Subcutaneous adipose tissue (tissue), 4 donors: ENCODE data around the gene PRM3. TPM values are rescaled to one million over a fixed set of nuclear protein-coding genes. Genes with fewer than 3 reads are reported as not detected.

Source experiments
- CTCF ChIP-seq: fragments of 450-650 bp; IDR thresholded peaks from one replicate; pipeline ENCODE4 v1.5.1; 2016; ENCODE audit warnings: low read depth, mild to moderate bottlenecking, control low read depth, antibody characterized with exemption, moderate library complexity
- total RNA-seq, 4 donors: library from RNA; depleted of rRNA; stranded (reverse); fragments of >200 nt; gene quantifications; one replicate each; pipeline ENCODE4 v1.1.0, GENCODE V29; 2016

Gene PRM3
- total RNA-seq, 4 donors from 2014 or later = not detected

GRCh38 chr16:11296706-11297491 is 23.5 kb upstream of the PRM3 start:
- TF ChIP-seq CTCF = no peak

DNA sequence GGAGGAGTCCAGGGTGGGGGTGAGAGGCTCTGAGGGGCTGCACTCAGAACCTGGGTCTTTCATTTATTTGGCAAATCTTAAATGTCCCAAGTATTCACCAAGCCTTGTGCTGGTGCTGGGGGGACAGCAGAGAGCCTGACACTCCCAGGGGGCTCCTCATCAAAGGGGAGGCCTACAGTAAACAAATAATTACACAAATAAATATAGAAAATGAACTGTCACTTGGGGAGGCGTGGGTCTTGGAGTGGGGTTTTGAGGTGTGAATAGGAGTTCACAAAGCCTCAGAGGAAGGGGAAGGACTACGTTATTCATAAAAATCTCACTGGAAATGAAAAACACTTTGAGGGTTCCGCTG is 22.9 kb upstream of the PRM3 start:
- no peak for TF ChIP-seq CTCF

DNA sequence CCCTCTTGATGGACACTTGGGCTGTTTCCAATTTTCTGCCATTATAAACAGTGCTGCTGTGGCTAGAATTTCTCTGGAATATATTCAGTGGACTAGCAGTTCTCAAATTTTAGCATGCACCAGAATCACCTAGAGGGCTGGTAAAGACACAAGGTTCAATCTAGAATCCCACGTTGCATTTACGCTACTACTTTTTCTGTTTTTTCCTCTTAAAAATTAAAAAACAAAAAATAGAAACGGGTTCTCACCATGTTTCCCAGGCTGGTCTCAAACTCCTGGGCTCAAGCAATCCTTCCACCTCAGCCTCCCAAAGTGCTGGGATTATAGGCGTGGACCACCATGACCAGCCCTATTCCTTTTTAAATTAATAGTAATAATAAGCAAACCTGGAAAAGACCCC is 22.2 kb upstream of the PRM3 start:
- TF ChIP-seq CTCF = no peak

GRCh38 chr16:11292076-11292748 is 18.8 kb upstream of the PRM3 start:
- no peak for TF ChIP-seq CTCF

GRCh38 chr16:11291091-11291703 is 17.8 kb upstream of the PRM3 start:
- TF ChIP-seq CTCF = no peak

GRCh38 chr16:11290102-11290893 is 16.9 kb upstream of the PRM3 start:
- no peak for TF ChIP-seq CTCF
